HG03097 (cell line): Measurements from ENCODE around the gene SPTBN5.

Experiments used
- ATAC-seq: cut with Tn5 transposase; IDR thresholded peaks from one replicate; pipeline ENCODE4 v1.9.1; 2021; ENCODE audit not compliant: unreplicated experiment, low FRiP score

Gene SPTBN5

GRCh38 chr15:41893422-41894250, at the start of gene SPTBN5:
Gene SPTBN5, minus strand, starts transcription at chr15:41894053. Its CDS starts 556 bp downstream, at chr15:41893497.
- no peak for ATAC-seq

- ATAC-seq: no peak
These were observed 49.0 kb upstream of the SPTBN5 start for GRCh38 chr15:41942886-41943285.

- no peak for ATAC-seq
These were observed 48.0 kb upstream of the SPTBN5 start for GRCh38 chr15:41941644-41942415.

GRCh38 chr15:41940441-41940857, 46.6 kb upstream of the SPTBN5 start:
- ATAC-seq: no peak

GRCh38 chr15:41939986-41940385, 46.1 kb upstream of the SPTBN5 start:
- no peak for ATAC-seq

GRCh38 chr15:41937568-41937923, 43.7 kb upstream of the SPTBN5 start:
- no peak for ATAC-seq

GRCh38 chr15:41936649-41937567, 43.1 kb upstream of the SPTBN5 start:
- peak; percentile 50 for ATAC-seq

- ATAC-seq: no peak
These were observed 42.3 kb upstream of the SPTBN5 start for GRCh38 chr15:41936155-41936554.

GRCh38 chr15:41935566-41936020, 41.7 kb upstream of the SPTBN5 start:
- ATAC-seq: no peak

- ATAC-seq: no peak
These were observed 41.0 kb upstream of the SPTBN5 start for GRCh38 chr15:41934843-41935242.

GRCh38 chr15:41933771-41934170, 39.9 kb upstream of the SPTBN5 start:
- ATAC-seq: no peak

GRCh38 chr15:41933326-41933725, 39.5 kb upstream of the SPTBN5 start:
- ATAC-seq: no peak

- no peak for ATAC-seq
These were observed 38.8 kb upstream of the SPTBN5 start for GRCh38 chr15:41932511-41933289.

- no peak for ATAC-seq
These were observed 38.2 kb upstream of the SPTBN5 start for GRCh38 chr15:41932101-41932500.

- ATAC-seq: no peak
These were observed 37.0 kb upstream of the SPTBN5 start for GRCh38 chr15:41930867-41931222.

- ATAC-seq: no peak
These were observed 36.5 kb upstream of the SPTBN5 start for GRCh38 chr15:41930221-41930866.

GRCh38 chr15:41928637-41929620, 35.1 kb upstream of the SPTBN5 start:
- no peak for ATAC-seq

GRCh38 chr15:41928100-41928499, 34.2 kb upstream of the SPTBN5 start:
- ATAC-seq: no peak
